HG02678 (cell line): Measurements from ENCODE around the gene CCBE1.
"Not testable (repeated sequence)": the region's sequence is repeated elsewhere in the genome, so short reads cannot be mapped to it uniquely, and the experiment has no call there.

ENCODE experiments used
- ATAC-seq: cut with Tn5 transposase; IDR thresholded peaks from one replicate; pipeline ENCODE4 v1.9.1; 2021; ENCODE audit warnings: mild to moderate bottlenecking, moderate library complexity; ENCODE audit not compliant: unreplicated experiment

Gene CCBE1

GRCh38 chr18:59550174-59550516 lies 147.1 kb downstream of the CCBE1 start:
- no peak for ATAC-seq

GRCh38 chr18:59549503-59550173 lies 147.6 kb downstream of the CCBE1 start:
- ATAC-seq: no peak

- ATAC-seq: no peak
These were observed 149.5 kb downstream of the CCBE1 start for GRCh38 chr18:59547581-59548182.

- no peak for ATAC-seq
These were observed 151.0 kb downstream of the CCBE1 start for GRCh38 chr18:59546188-59546587.

GRCh38 chr18:59540780-59541179 lies 156.4 kb downstream of the CCBE1 start:
- ATAC-seq: no peak

GRCh38 chr18:59540346-59540745 lies 156.9 kb downstream of the CCBE1 start:
- no peak for ATAC-seq

GRCh38 chr18:59539108-59539507 lies 158.1 kb downstream of the CCBE1 start:
- ATAC-seq: no peak

GRCh38 chr18:59537579-59537978 lies 159.6 kb downstream of the CCBE1 start:
- no peak for ATAC-seq

GRCh38 chr18:59536166-59536565 lies 161.1 kb downstream of the CCBE1 start:
- ATAC-seq: no peak

- ATAC-seq: no peak
These were observed 162.2 kb downstream of the CCBE1 start for GRCh38 chr18:59535055-59535454.

GRCh38 chr18:59528866-59529265 lies 168.4 kb downstream of the CCBE1 start:
- ATAC-seq: no peak

GRCh38 chr18:59520562-59521355 lies 176.5 kb downstream of the CCBE1 start:
- no peak for ATAC-seq

GRCh38 chr18:59518705-59519104 lies 178.5 kb downstream of the CCBE1 start:
- ATAC-seq: no peak

GRCh38 chr18:59517446-59518165 lies 179.6 kb downstream of the CCBE1 start:
- ATAC-seq: no peak

GRCh38 chr18:59516356-59517155 lies 180.7 kb downstream of the CCBE1 start:
- no peak for ATAC-seq

GRCh38 chr18:59515956-59516355 lies 181.3 kb downstream of the CCBE1 start:
- not testable (repeated sequence) for ATAC-seq

- ATAC-seq: no peak
These were observed 182.1 kb downstream of the CCBE1 start for GRCh38 chr18:59515147-59515546.

- no peak for ATAC-seq
These were observed 183.0 kb downstream of the CCBE1 start for GRCh38 chr18:59514203-59514602.

GRCh38 chr18:59512025-59512755 lies 185.0 kb downstream of the CCBE1 start:
- no peak for ATAC-seq
